ENCODE results near the gene SLC1A3. TPM values are rescaled to one million over a fixed set of nuclear protein-coding genes. Genes with fewer than 3 reads are reported as not detected.

The SLC1A3 gene
- total RNA-seq, 2 donors from 2014 or later, result 11.2 to 18.5 TPM

GRCh38 chr5:36708996-36709395 is 102.6 kb downstream of the SLC1A3 start:
- no peaks in the 10 kb centered on the region for H3K4me1 ChIP-seq
- ATAC-seq (no peak), DNase-seq (no peak)
- H3K27ac ChIP-seq, result no peak overlapping the region
- H3K9me3 ChIP-seq, result no peaks in the 10 kb centered on the region
- H3K36me3 ChIP-seq (replicated peaks in 1 of 2; ENCODE audit: insufficient read depth in 1 of 2, low read depth in 2 of 2), result no peaks in the 10 kb centered on the region
- no peaks in the 10 kb centered on the region for H3K27me3 ChIP-seq
- WGBS, 2 donors, result 68 to 72% methylated on average over 5 of the region's 5 CpGs
- intact Hi-C loops (cut with DNase I), result no loop called here
- no peak for TF ChIP-seq CTCF (IDR thresholded peaks at IDR 0.05)
- no peak for TF ChIP-seq POLR2A (IDR thresholded peaks at IDR 0.05)
- H3K4me3 ChIP-seq, result no peak overlapping the region

DNA sequence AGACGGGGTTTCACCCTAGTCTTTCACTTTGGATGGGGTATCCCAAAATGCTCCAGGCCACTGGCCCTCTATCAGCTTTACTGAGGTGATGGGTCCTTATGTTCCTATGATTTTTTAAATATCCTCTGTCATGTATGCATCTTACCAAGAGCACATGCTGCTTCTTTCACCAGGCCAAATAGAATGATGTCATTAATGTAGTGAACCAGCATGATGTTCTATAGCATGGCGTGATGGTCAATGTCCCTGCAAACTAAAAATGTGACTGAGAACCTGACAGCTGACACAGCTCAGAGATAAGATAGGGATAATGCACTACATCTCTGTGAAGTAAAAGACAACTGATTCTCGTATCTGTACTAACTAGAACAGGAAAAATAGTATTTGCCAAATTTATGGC is 103.6 kb downstream of the SLC1A3 start:
- Histone ChIP-seq H3K36me3 (replicated peaks in 1 of 2; ENCODE audit: insufficient read depth in 1 of 2, low read depth in 2 of 2) (no peaks in the 10 kb centered on the region), H3K9me3 (no peaks in the 10 kb centered on the region), H3K4me3 (no peak overlapping the region), H3K27ac (no peak overlapping the region), H3K4me1 (no peaks in the 10 kb centered on the region), H3K27me3 (no peaks in the 10 kb centered on the region)
- intact Hi-C loops (cut with DNase I), result no loop called here
- TF ChIP-seq POLR2A (IDR thresholded peaks at IDR 0.05) (no peak), CTCF (IDR thresholded peaks at IDR 0.05) (no peak)
- WGBS, 2 donors, result 50 to 52% methylated on average over 3 of the region's 3 CpGs
- ATAC-seq (no peak), DNase-seq (no peak)

DNA sequence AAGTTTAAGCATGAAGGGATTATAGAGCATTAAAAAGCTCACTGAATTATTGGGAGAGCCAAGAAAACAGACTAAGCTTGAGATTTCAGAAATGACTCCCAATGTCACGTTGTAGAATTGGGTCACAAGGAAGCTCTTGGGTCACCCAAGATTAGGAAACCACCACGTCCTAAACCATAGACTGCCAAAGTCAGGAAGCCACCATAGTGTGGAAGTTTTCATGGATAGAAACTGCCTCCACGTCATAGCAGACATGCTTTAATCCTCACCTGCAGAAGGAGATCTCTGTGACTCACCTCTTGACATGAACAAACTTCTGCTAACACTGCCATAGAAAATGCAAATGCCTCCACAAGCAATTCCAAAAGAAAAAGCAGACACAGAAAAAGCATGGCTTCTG is 106.3 kb downstream of the SLC1A3 start:
- DNase-seq (no peak), ATAC-seq (no peak)
- H3K36me3 ChIP-seq (replicated peaks in 1 of 2; ENCODE audit: insufficient read depth in 1 of 2, low read depth in 2 of 2), result no peaks in the 10 kb centered on the region
- no peaks in the 10 kb centered on the region for H3K4me1 ChIP-seq
- no peaks in the 10 kb centered on the region for H3K9me3 ChIP-seq
- H3K27me3 ChIP-seq, result no peaks in the 10 kb centered on the region
- intact Hi-C loops (cut with DNase I), result no loop called here
- H3K27ac ChIP-seq, result no peak overlapping the region
- H3K4me3 ChIP-seq, result no peak overlapping the region
- WGBS, 2 donors, result 45% methylated on average over 3 of the region's 3 CpGs
- TF ChIP-seq CTCF (IDR thresholded peaks at IDR 0.05), result no peak

GRCh38 chr5:36713541-36713940 is 107.1 kb downstream of the SLC1A3 start:
- Histone ChIP-seq H3K9me3 (no peaks in the 10 kb centered on the region), H3K36me3 (replicated peaks in 1 of 2; ENCODE audit: insufficient read depth in 1 of 2, low read depth in 2 of 2) (no peaks in the 10 kb centered on the region), H3K4me1 (no peaks in the 10 kb centered on the region), H3K27me3 (no peaks in the 10 kb centered on the region), H3K4me3 (no peak overlapping the region), H3K27ac (no peak overlapping the region)
- DNase-seq, result no peak
- WGBS, 2 donors, result 26 to 29% methylated on average over 2 of the region's 2 CpGs
- intact Hi-C loops (cut with DNase I), result no loop called here
- TF ChIP-seq POLR2A (IDR thresholded peaks at IDR 0.05) (no peak), CTCF (IDR thresholded peaks at IDR 0.05) (no peak)
- ATAC-seq, result no peak

DNA sequence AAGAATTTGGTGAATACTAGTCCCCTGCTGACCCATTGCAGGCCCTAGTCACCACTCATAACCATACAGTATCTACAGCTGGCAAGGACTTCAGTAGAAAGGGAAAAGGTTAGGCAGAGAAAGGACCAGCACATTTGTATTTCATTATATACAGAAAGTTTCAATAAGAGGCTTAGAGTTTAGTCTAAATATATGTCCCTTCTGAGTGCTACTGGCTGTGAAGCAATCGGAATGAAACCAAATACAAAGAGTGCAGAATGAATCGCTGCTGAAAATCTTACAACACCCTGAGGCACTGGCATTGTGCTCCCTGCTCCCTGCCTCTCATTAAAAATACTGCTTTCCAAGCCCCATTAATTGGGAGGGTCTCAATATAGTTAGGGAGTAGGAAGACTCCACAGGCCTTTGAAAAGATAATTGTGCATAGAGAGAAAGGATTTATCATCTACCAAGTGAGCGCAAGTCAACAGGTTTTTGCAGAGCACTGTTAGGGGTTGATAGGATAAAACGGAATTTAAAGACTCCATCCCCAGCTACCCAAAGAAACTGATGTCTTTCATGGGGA is 110.8 kb downstream of the SLC1A3 start:
- 75 to 84% methylated on average over 4 of the region's 4 CpGs for WGBS, 2 donors
- no peaks in the 10 kb centered on the region for H3K27me3 ChIP-seq
- TF ChIP-seq POLR2A (IDR thresholded peaks at IDR 0.05), result no peak
- TF ChIP-seq CTCF (IDR thresholded peaks at IDR 0.05), result no peak
- ATAC-seq (no peak), DNase-seq (no peak)
- H3K36me3 ChIP-seq (replicated peaks in 1 of 2; ENCODE audit: insufficient read depth in 1 of 2, low read depth in 2 of 2), result no peaks in the 10 kb centered on the region
- no peaks in the 10 kb centered on the region for H3K9me3 ChIP-seq
- H3K27ac ChIP-seq, result no peak overlapping the region
- intact Hi-C loops (cut with DNase I), result no loop called here
- H3K4me1 ChIP-seq, result no peaks in the 10 kb centered on the region
- no peak overlapping the region for H3K4me3 ChIP-seq

Measured in body of pancreas (tissue), 4 donors.